ENCODE measurements around the gene ZNF98. TPM values are rescaled to one million over a fixed set of nuclear protein-coding genes. Genes with fewer than 3 reads are reported as not detected.

ZNF98 gene
- polyA plus RNA-seq, 1 of the 3 experiments (the other 2 are of a cell fraction): not detected

- Histone ChIP-seq H3K9me2 (no peaks in the 10 kb centered on the region), H3K9ac (no peak overlapping the region), H3K9me3 (peaks cover 8% of the 10 kb centered on the region; the same call in 1 of the 2 replicates), H3K4me3 (ENCODE audit: low read depth in 2 of 2, low read length in 1 of 2) (no peak overlapping the region), H3K79me2 (ENCODE audit: insufficient read depth) (no peaks in the 10 kb centered on the region), H3K36me3 (replicated peaks in 1 of 2; ENCODE audit: control insufficient read depth in 1 of 2, insufficient read depth in 2 of 2, low read length in 1 of 2) (no peaks in the 10 kb centered on the region), H3F3A (replicated peaks; ENCODE audit: insufficient read depth) (no peaks in the 10 kb centered on the region), H2AFZ (ENCODE audit: low read depth) (no peak overlapping the region), H3K27me3 (ENCODE audit: insufficient read depth) (no peaks in the 10 kb centered on the region), H3K4me2 (no peak overlapping the region), H4K20me1 (ENCODE audit: insufficient read depth) (no peaks in the 10 kb centered on the region), H3K27ac (ENCODE audit: low read depth in 2 of 2, low read length in 1 of 2) (no peak overlapping the region), H3K4me1 (ENCODE audit: control insufficient read depth in 1 of 2, insufficient read depth in 2 of 2, low read depth in 1 of 2, low read length in 1 of 2) (no peaks in the 10 kb centered on the region)
- CTCF ChIA-PET: no interaction called here
- 10% methylated on average over 7 of the region's 19 CpGs for whole genome bisulfite sequencing (ENCODE audit: low lambda C conversion rate)
- no peak for TF ChIP-seq EZH2phosphoT487 (IDR thresholded peaks at IDR 0.05; ENCODE audit: borderline replicate concordance, low read depth)
- no peak for TF ChIP-seq RFX5 (IDR thresholded peaks at IDR 0.05; ENCODE audit: low read length)
- TF ChIP-seq, protein P1, sequence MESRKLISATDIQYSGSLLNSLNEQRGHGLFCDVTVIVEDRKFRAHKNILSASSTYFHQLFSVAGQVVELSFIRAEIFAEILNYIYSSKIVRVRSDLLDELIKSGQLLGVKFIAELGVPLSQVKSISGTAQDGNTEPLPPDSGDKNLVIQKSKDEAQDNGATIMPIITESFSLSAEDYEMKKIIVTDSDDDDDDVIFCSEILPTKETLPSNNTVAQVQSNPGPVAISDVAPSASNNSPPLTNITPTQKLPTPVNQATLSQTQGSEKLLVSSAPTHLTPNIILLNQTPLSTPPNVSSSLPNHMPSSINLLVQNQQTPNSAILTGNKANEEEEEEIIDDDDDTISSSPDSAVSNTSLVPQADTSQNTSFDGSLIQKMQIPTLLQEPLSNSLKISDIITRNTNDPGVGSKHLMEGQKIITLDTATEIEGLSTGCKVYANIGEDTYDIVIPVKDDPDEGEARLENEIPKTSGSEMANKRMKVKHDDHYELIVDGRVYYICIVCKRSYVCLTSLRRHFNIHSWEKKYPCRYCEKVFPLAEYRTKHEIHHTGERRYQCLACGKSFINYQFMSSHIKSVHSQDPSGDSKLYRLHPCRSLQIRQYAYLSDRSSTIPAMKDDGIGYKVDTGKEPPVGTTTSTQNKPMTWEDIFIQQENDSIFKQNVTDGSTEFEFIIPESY (IDR thresholded peaks at IDR 0.05; ENCODE audit: borderline replicate concordance, low read depth): no peak
- TF ChIP-seq, protein P2, sequence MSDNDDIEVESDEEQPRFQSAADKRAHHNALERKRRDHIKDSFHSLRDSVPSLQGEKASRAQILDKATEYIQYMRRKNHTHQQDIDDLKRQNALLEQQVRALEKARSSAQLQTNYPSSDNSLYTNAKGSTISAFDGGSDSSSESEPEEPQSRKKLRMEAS (IDR thresholded peaks at IDR 0.05; ENCODE audit: low read depth): no peak
- no peak for TF ChIP-seq SMC3 (IDR thresholded peaks at IDR 0.05; ENCODE audit: low read depth, low read length)
- no peak for TF ChIP-seq TCF12 (IDR thresholded peaks at IDR 0.05)
- no peak for TF ChIP-seq GATA2 (CRISPR knock-in tag; IDR thresholded peaks at IDR 0.05)
- no peak for TF ChIP-seq GABPA (IDR thresholded peaks at IDR 0.05; ENCODE audit: low read depth)
- no peak for TF ChIP-seq FOSL2 (IDR thresholded peaks at IDR 0.05; ENCODE audit: borderline replicate concordance, low read depth)
- TF ChIP-seq, protein P3, sequence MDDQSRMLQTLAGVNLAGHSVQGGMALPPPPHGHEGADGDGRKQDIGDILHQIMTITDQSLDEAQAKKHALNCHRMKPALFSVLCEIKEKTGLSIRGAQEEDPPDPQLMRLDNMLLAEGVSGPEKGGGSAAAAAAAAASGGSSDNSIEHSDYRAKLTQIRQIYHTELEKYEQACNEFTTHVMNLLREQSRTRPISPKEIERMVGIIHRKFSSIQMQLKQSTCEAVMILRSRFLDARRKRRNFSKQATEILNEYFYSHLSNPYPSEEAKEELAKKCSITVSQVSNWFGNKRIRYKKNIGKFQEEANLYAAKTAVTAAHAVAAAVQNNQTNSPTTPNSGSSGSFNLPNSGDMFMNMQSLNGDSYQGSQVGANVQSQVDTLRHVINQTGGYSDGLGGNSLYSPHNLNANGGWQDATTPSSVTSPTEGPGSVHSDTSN (IDR thresholded peaks at IDR 0.05): no peak
- TF ChIP-seq POLR2AphosphoS5 (IDR thresholded peaks at IDR 0.05; ENCODE audit: low read depth, low read length): no peak
- TF ChIP-seq MXI1 (IDR thresholded peaks at IDR 0.05; ENCODE audit: low read depth, low read length): no peak
- TF ChIP-seq NFIC (IDR thresholded peaks at IDR 0.05; ENCODE audit: borderline replicate concordance): no peak
- TF ChIP-seq CHD2 (IDR thresholded peaks at IDR 0.05; ENCODE audit: low read length, partially characterized antibody): no peak
- no peak for TF ChIP-seq TEAD4 (IDR thresholded peaks at IDR 0.05; ENCODE audit: borderline replicate concordance, insufficient read depth)
- TF ChIP-seq ELF1 (IDR thresholded peaks at IDR 0.05): no peak
- TF ChIP-seq FOXJ3 (CRISPR knock-in tag; IDR thresholded peaks at IDR 0.05): no peak
- TF ChIP-seq JUND (IDR thresholded peaks at IDR 0.05): no peak
- POLR2A ChIA-PET: no interaction called here
- DNase-seq: no peak
Measured at GRCh38 chr19:22427547-22427946, 5.4 kb upstream of the ZNF98 start.

- DNase-seq: no peak
- no peaks in the 10 kb centered on the region for H3K79me2 ChIP-seq (ENCODE audit: insufficient read depth)
- H3K4me3 ChIP-seq (ENCODE audit: low read depth in 2 of 2, low read length in 1 of 2): no peak overlapping the region
- ChIA-PET POLR2A (no interaction called here), CTCF (no interaction called here)
- no peak overlapping the region for H2AFZ ChIP-seq (ENCODE audit: low read depth)
- 19% methylated on average over 8 of the region's 8 CpGs for WGBS (ENCODE audit: low lambda C conversion rate)
- no peaks in the 10 kb centered on the region for H4K20me1 ChIP-seq (ENCODE audit: insufficient read depth)
- no peaks in the 10 kb centered on the region for H3K36me3 ChIP-seq (replicated peaks in 1 of 2; ENCODE audit: control insufficient read depth in 1 of 2, insufficient read depth in 2 of 2, low read length in 1 of 2)
- H3K9me2 ChIP-seq: no peaks in the 10 kb centered on the region
- no peaks in the 10 kb centered on the region for H3K27me3 ChIP-seq (ENCODE audit: insufficient read depth)
- no peak overlapping the region for H3K4me2 ChIP-seq
- no peak overlapping the region for H3K9ac ChIP-seq
- TF ChIP-seq, protein P3 (IDR thresholded peaks at IDR 0.05): no peak
- TF ChIP-seq, protein P4, sequence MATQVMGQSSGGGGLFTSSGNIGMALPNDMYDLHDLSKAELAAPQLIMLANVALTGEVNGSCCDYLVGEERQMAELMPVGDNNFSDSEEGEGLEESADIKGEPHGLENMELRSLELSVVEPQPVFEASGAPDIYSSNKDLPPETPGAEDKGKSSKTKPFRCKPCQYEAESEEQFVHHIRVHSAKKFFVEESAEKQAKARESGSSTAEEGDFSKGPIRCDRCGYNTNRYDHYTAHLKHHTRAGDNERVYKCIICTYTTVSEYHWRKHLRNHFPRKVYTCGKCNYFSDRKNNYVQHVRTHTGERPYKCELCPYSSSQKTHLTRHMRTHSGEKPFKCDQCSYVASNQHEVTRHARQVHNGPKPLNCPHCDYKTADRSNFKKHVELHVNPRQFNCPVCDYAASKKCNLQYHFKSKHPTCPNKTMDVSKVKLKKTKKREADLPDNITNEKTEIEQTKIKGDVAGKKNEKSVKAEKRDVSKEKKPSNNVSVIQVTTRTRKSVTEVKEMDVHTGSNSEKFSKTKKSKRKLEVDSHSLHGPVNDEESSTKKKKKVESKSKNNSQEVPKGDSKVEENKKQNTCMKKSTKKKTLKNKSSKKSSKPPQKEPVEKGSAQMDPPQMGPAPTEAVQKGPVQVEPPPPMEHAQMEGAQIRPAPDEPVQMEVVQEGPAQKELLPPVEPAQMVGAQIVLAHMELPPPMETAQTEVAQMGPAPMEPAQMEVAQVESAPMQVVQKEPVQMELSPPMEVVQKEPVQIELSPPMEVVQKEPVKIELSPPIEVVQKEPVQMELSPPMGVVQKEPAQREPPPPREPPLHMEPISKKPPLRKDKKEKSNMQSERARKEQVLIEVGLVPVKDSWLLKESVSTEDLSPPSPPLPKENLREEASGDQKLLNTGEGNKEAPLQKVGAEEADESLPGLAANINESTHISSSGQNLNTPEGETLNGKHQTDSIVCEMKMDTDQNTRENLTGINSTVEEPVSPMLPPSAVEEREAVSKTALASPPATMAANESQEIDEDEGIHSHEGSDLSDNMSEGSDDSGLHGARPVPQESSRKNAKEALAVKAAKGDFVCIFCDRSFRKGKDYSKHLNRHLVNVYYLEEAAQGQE (IDR thresholded peaks at IDR 0.05; ENCODE audit: low read depth, low read length): no peak
- H3F3A ChIP-seq (replicated peaks; ENCODE audit: insufficient read depth): no peaks in the 10 kb centered on the region
- H3K4me1 ChIP-seq (ENCODE audit: control insufficient read depth in 1 of 2, insufficient read depth in 2 of 2, low read depth in 1 of 2, low read length in 1 of 2): no peaks in the 10 kb centered on the region
- peaks cover 8% of the 10 kb centered on the region; the same call in 1 of the 2 replicates for H3K9me3 ChIP-seq
- H3K27ac ChIP-seq (ENCODE audit: low read depth in 2 of 2, low read length in 1 of 2): no peak overlapping the region
Measured at GRCh38 chr19:22426901-22427300, 4.8 kb upstream of the ZNF98 start.

Data from SK-N-SH (cell line).